NCI-H69 (cell line): ENCODE measurements around the gene GPR161.
A peak's percentile ranks its signal among the peaks of the same experiment; 100 is the strongest.
"Not testable (repeated sequence)": the region's sequence is repeated elsewhere in the genome, so short reads cannot be mapped to it uniquely, and the experiment has no call there.

ENCODE experiments used
- DNase-seq: peaks from one replicate; lab custom pipeline; 2025; lab: John Stamatoyannopoulos, UW

Gene GPR161

DNA sequence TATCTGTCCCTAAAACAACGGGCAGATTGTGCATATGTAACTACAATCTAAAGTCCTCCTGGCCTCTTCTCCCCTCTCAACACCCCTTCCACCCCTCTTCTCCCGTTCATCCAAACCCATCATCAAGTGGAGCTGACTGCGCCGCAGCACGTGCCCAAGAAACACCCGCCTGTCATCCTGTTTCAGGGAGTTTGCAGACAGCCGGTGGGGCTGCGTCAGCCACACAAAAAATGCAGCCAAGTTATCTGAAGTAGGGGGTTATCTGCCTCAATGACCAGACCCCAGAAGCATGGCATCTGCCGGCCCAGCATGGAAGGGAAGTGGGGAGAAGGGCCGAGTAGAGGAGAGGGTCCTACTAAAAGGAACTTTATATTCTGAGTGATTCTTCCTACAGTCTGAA, 49.0 kb downstream of the GPR161 start:
- DNase-seq, result no peak

GRCh38 chr1:168086438-168086837, 50.3 kb downstream of the GPR161 start:
- no peak for DNase-seq

GRCh38 chr1:168085401-168085872, 51.3 kb downstream of the GPR161 start:
- DNase-seq, result no peak

DNA sequence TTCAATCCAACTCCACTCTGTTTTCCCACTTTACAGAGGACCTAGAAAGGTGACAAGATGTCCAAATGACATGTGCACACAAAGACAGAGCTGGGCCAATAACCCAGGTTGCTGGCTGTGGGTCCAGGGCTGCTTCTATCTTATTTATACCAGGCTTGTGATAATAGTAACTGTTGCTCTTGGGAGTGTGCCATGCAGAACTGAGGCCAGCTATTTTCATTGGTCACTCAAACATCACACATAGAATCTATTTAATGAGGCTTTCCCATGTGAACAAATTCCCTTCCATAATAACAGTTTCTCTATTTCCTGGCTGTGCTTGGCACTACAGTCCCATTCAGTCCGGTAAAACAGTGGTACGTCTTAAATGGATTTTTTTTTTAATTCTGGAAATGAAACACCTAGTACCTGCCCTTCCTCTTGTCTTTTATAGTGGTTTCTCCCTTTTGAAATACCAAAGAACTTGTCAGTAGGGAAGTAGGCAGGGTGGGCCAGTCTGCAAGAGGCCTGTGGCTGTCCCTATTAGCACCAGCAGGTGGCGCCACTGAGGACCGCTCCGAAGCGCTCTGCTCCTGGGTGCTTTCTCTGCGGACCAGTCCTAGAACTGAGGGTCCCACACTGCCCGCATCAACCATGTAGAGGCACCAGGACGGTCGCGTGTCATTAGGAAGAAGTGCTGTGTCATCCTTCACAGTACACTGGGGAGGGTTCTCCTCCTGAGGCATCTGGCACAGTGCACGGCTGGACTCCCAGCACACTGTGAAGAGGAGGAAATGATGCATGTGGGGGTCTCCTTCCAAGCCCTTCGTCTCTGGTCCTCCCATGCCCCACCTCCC, 52.1 kb downstream of the GPR161 start:
- DNase-seq, result peak; percentile 60

DNA sequence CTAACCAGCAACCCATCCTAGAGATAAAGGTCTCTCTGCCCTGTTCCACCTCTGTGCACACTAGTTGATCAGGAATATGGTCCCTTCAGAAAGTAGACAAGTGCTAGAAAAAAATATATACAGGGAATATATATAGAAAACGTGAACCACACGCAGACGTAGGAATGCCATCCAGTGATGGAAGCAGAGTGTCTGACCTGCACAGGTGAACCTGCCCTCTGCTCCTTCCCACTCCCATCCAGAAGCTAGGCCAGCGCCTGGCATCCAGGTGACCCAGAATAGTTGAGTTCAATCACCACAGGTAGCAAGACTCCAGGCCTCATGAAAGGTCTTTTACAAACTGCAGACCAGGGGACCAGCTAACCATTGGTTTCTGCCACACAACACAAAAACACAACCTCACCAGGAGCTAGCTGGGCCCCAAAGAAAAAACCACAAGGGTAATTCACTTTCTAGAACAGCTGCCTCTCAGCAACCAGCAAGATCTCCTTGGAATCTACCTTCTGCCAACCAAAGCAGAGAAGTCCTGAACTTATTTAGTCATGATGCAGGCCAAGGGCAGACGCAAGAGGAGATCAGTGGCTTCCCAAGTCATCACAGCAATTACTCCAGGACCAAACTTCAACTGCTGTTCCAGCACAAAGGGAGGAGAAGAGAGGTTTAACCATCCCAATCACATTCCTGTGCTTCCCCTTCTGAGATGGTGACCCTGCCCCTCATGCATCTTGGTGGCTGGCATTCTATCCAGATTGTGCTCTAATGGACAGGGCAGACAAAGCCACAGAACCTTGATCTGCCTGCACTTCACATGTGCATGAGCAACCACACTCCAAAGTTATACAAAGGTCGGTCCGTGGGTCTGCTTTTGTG, 53.0 kb downstream of the GPR161 start:
- no peak for DNase-seq

DNA sequence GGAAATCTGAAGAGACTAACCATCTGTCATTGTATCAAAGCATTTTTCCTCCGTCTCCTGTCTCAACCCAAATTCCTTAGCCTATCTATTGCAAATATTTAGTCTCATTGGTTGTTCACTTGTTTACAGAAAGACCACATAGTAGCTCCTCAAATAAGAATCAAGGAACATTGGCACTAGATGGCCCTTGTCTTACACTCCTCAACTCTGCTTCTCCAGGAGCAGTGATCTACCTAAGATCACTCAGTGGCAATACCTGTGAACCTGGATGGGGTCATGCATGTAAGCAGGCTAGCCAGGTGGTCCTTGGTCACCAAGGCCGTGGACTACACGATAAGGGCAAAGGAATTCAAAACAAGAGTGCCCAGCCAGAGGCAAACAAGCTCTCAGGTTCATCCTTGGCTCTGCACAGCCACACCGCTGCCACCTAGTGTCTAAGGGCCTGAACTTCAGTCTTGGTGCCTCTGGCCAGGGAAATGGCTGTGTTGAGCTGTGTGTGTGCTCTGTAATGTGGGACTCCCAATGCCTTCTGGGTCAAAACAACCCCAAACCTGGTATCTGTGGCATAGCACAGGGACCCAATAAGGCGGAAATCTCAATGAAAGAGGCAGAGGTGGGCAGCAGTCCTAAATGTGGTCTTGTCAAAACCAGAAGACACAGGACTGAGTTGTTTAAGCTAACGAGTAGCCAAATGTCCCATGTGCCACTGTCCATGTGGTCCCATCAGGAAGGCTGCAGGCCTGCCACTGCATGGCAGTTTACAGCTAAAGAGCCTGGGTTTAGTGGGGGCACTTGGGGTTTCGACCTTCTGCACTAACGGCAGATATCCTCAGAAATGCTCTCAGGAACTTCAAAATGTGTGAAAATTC, 54.5 kb downstream of the GPR161 start:
- DNase-seq, result peak; percentile 79

DNA sequence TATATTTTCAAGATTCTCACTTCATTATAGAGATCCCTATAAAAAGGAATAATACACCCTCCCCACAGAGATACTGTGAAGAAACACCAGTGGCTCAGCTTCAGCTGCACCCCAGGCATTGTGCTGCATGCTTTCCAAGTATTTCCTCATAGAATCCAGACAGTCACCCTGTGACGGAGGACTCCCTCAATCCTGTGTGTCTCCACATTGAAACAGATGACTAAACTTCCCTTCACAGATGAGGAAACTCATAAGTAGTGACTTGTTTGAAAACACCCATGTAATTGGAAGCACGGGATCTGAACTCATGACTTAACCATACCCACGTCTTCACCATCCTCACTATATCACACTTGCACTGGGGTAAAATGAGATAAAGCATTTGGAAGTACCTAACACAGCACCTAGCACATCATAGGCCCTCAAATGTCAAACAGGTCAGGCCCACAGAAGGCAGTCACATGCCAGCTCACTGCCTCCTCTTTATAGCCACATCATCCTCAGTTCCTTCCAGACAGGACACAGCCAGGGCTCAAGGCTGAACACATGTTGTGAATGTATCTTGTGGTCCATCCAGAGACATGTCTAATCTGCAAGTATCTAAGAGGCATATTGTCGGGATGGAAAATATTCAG, 55.2 kb downstream of the GPR161 start:
- DNase-seq, result no peak

DNA sequence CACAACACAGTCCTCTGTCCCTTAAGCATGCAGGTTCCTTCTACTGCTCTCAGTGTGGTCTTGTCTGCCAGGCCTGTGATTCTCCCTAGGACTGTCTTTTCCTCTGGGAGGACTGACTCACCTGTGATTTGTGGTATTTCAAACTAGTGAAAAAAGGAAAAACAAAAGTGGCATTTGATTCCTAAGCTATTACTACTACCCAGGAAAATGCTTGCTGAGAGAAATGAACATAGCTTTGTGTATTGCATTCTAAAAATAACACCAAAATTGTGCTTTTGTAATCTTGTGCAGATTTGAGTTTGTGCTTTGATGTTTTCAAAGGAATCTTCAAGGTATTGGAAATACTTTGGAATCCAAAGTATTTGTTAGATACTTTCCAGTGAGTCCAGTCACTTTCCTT, 57.0 kb downstream of the GPR161 start:
- DNase-seq, result no peak

DNA sequence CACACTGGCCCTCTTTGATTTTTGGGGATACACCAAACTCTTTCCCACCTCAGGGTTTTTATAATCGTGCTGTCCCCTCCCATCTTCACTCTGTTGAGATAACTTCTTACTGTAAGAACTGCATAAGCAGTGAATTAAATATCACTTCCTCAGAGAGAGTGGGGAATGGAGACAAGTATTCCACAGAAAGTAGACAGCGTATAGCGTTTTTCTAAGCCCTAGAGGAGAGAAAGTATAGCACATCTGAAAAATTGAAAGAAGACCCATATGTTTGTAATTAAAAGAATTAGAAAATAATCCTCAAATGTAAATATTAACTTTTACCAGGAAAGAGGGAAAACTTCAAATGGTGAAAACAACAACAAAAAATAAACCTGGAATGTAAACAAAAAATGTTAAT, 67.3 kb downstream of the GPR161 start:
- DNase-seq, result no peak

- no peak for DNase-seq
Measured at GRCh38 chr1:168065506-168065905, 71.2 kb downstream of the GPR161 start.

GRCh38 chr1:168064216-168064615, 72.5 kb downstream of the GPR161 start:
- no peak for DNase-seq

GRCh38 chr1:168057921-168058320, 78.8 kb downstream of the GPR161 start:
- no peak for DNase-seq

DNA sequence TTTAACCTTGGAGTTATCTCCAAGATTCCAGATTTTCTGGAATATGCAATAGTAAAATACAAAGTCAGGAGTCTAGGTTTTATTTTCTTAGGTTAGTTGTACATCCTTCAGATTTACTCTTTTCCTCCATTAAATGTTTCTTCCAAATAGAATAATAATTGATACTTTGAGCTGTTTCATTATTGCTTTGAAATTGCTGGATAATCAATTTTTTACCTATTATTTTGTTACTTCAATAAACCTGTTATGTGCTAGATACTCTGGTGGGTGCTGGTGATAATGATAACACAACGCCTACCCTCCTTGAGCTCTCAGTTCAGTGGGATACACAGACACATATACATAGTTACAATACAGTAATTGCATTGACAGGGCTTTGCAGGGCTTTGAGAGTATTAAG, 79.4 kb downstream of the GPR161 start:
- no peak for DNase-seq

DNA sequence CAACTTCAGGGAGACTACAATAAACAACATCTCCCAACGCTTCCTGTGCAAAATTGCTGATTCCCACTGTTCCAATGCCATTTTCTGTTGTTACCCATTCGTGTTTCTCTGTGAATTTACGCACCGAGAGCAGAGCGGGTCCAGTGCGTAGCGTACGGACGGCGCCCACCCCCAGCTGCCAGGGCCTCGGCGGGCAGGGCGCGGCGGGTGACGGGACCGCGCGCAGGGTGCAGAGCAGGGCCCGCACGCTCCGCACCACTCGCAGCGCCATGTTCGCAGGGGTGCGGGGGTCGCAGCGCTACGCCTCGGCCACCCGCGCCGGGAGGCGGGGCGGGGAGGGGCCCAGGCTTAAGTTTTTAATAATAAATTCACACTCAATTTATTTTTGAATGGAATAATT, 80.6 kb downstream of the GPR161 start:
- not testable (repeated sequence) for DNase-seq

DNA sequence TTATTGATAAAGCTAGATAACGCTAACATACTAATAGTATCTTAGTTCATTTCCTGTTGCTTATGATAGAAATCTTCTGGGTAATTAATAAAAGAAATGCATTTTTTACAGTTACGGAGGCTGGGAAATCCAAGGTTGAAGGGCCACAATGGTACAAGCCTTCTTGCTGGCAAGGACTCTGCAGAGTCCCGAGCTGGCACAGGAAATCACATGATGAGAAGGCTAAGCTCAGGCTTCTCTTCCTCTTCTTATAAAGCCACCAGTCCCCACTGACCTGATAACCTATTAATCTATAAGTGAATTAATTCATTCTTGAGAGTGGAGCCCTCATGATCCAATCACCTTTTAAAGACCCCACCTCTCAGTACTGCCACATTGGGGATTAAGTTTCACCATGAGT, 82.6 kb downstream of the GPR161 start:
- no peak for DNase-seq

DNA sequence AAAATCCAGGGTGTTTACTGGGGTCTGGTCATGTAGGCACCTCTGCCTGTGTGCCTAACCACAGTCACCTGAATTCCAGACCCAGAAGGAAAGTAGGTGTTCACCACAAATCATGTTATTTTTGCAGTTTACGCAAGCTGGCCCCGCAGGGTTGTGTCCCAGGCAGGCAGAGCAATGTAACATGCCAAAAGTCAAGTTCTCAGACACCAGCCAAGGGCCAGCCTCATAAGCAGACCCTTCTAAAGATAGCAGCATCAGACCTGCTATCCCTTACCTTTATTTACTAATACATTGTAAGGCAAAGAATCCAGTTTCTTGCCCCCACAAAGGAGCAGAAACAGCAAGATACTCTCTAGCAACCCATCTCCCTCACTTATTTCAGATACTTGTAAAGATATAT, 83.0 kb downstream of the GPR161 start:
- no peak for DNase-seq

DNA sequence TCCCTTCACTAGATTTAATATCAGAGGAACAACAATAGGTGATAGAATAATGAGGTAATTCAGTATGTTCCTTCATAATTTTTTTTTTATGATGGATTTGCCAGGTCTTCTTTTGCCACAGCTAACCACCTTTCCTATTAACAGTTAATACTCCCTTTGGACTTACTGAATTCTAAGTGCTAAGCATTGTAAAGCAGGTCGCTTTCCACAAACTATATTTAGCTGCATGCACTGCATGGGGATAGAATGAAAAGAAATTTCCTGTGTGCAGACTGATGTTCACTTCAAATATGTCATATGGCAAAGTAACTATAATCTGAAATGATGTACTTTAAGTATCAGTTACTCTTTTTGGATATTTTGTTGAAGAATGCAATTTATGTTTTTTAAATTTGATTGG, 85.8 kb downstream of the GPR161 start:
- no peak for DNase-seq

DNA sequence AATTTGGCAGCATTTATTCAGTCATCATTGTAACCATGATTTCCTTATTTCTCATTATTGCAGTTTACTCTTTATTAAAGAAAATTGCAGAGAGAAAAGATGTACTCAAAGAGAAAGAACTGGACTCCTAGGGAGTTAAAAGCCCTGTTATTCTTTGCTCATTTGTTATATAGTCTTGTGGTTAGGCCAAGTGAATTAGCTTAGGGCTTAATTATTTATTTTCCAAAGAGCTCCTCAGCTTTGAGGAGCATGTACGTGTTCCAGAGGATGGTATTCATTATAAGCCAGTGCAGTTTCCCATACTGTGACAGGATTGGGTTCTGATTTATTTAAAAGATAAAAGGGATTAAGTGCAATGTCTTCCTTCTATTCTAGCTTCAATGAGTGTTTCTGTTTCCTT, 86.4 kb downstream of the GPR161 start:
- peak; percentile 68 for DNase-seq

DNA sequence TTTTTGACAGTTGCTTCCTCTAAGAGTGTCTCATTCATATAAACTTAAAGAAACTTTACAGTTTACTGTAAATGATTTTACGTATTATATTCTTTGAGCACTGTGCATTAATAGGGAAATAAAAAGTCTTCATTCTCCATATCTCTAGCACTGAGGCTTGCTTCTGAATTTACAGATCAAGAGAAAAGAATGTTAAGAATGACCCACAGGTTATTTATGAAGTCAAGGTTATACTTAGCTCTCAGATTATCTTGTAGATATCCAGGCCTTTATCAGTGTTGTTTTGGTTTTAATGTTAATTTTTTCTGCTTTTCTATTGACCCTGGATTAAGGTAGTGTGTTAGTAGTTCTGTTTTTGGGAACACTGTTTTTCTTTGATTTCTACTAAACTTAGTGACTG, 91.4 kb downstream of the GPR161 start:
- DNase-seq, result no peak

DNA sequence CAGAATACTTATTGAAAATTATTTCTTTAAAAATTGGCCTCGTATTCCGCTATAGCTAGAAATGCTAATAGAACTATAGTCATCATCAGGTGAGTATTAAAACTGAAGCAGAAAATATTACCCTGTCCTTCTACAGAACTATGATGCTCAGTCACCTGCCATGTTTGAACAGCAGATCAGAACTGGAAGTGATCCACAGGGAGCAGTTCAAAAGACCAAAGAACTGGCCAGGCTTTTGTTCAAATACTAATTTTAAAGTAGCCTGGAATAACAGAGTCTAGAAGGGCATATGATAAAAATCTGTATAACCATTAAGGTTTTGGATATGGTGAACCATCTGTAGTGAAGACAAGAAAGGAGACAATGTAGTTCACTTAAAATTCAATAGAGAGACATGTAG, 94.4 kb downstream of the GPR161 start:
- DNase-seq, result no peak

GRCh38 chr1:168035345-168035744, 101.4 kb downstream of the GPR161 start:
- DNase-seq, result no peak

- DNase-seq, result no peak
Measured at GRCh38 chr1:168032029-168032428, 104.7 kb downstream of the GPR161 start.
